SK-N-SH treated with all-trans-retinoic acid at 6 μM for 48 hours (cell line): ENCODE results near the gene ARHGDIA.

Experiments used
- ATAC-seq: fragments of 200-7000 bp; cut with Tn5 transposase; 3 replicates; pipeline ENCODE4 v1.9.1; 2020; ENCODE audit warnings: mild to moderate bottlenecking, moderate library complexity
- ARNTL ChIP-seq: fragments of 450-650 bp; formaldehyde crosslinking; IDR thresholded peaks from 2 replicates; pipeline ENCODE4 v1.5.0; 2020; ENCODE audit warnings: low read depth, mild to moderate bottlenecking, moderate library complexity, borderline replicate concordance
- CREB5 ChIP-seq: fragments of 250-450 bp; sonication (Bioruptor Pico); IDR thresholded peaks from 2 replicates; pipeline ENCODE4 v1.5.1; 2020; ENCODE audit warnings: low read depth, mild to moderate bottlenecking, moderate library complexity
- CSRNP3 ChIP-seq: fragments of 250-450 bp; sonication (Bioruptor Pico); IDR thresholded peaks from 2 replicates; pipeline ENCODE4 v1.5.1; 2021; ENCODE audit warnings: mild to moderate bottlenecking, moderate library complexity
- ESRRG ChIP-seq: fragments of 250-450 bp; sonication (Bioruptor Pico); IDR thresholded peaks from 2 replicates; pipeline ENCODE4 v1.6.1; 2021; ENCODE audit warnings: mild to moderate bottlenecking
- GLIS3 ChIP-seq: fragments of 250-450 bp; sonication (Bioruptor Pico); IDR thresholded peaks from 2 replicates; pipeline ENCODE4 v1.5.0; 2020; ENCODE audit warnings: mild to moderate bottlenecking, moderate library complexity
- ISL1 ChIP-seq: fragments of 250-450 bp; sonication (Bioruptor Pico); IDR thresholded peaks from 2 replicates; pipeline ENCODE4 v2.1.2; 2022; ENCODE audit warnings: mild to moderate bottlenecking, moderate library complexity
- POU6F1 ChIP-seq: fragments of 250-450 bp; sonication (Bioruptor Pico); IDR thresholded peaks from 2 replicates; pipeline ENCODE4 v1.8.0; 2021; ENCODE audit warnings: low read depth, mild to moderate bottlenecking, moderate library complexity, borderline replicate concordance
- PPARA ChIP-seq: fragments of 250-450 bp; sonication (Bioruptor Pico); IDR thresholded peaks from 2 replicates; pipeline ENCODE4 v1.5.0; 2020; ENCODE audit warnings: mild to moderate bottlenecking, borderline replicate concordance
- RARB ChIP-seq: fragments of 250-450 bp; sonication (Bioruptor Pico); IDR thresholded peaks from 2 replicates; pipeline ENCODE4 v1.8.0; 2021; ENCODE audit warnings: mild to moderate bottlenecking, moderate library complexity
- SNAI2 ChIP-seq: fragments of 250-450 bp; sonication (Bioruptor Pico); IDR thresholded peaks from 2 replicates; pipeline ENCODE4 v1.5.0; 2020; ENCODE audit warnings: mild to moderate bottlenecking, moderate library complexity
- TCF4 ChIP-seq: fragments of 250-450 bp; sonication (Bioruptor Pico); IDR thresholded peaks from 2 replicates; pipeline ENCODE4 v1.8.0; 2021; ENCODE audit warnings: mild to moderate bottlenecking, moderate library complexity, borderline replicate concordance
- TOX ChIP-seq: fragments of 250-450 bp; sonication (Bioruptor Pico); IDR thresholded peaks from 2 replicates; pipeline ENCODE4 v1.8.0; 2021; ENCODE audit warnings: mild to moderate bottlenecking, moderate library complexity, borderline replicate concordance
- ZC3H10 ChIP-seq: fragments of 250-450 bp; sonication (Bioruptor Pico); IDR thresholded peaks from 2 replicates; pipeline ENCODE4 v1.5.1; 2021; ENCODE audit warnings: mild to moderate bottlenecking, moderate library complexity
- ZFP30 ChIP-seq: fragments of 450-650 bp; formaldehyde crosslinking; IDR thresholded peaks from 2 replicates; pipeline ENCODE4 v1.5.0; 2022; ENCODE audit warnings: mild to moderate bottlenecking, moderate library complexity
- ZNF565 ChIP-seq: fragments of 450-650 bp; formaldehyde crosslinking; conservative IDR thresholded peaks from 2 replicates; pipeline ENCODE4 v1.5.0; 2020; ENCODE audit warnings: low read depth, mild to moderate bottlenecking, moderate library complexity
- ZNF8 ChIP-seq: fragments of 450-650 bp; formaldehyde crosslinking; IDR thresholded peaks from 2 replicates; pipeline ENCODE4 v1.5.0; 2020; ENCODE audit warnings: mild to moderate bottlenecking, moderate library complexity

ARHGDIA gene

GRCh38 chr17:81867991-81868673 is 3.0 kb downstream of the ARHGDIA start (continued):
- no peak for TF ChIP-seq TOX
- no peak for TF ChIP-seq ZNF8 (CRISPR knock-in tag)
- no peak for TF ChIP-seq RARB (CRISPR knock-in tag)
- no peak for TF ChIP-seq ARNTL (CRISPR knock-in tag)
- TF ChIP-seq POU6F1 = no peak

- ATAC-seq = peak; percentile 22
- TF ChIP-seq ESRRG (CRISPR knock-in tag) = peak; percentile 91
- TF ChIP-seq POU6F1 = peak; percentile 65
- TF ChIP-seq PPARA (CRISPR knock-in tag) = 0 out of 2 replicates have a peak, but pooled peaks have one; percentile 24
- peak; percentile 62 for TF ChIP-seq TOX
- TF ChIP-seq GLIS3 (CRISPR knock-in tag) = peak; percentile 30
- TF ChIP-seq ZNF565 (CRISPR knock-in tag) = peak; percentile 75; the same call in 1 of the 2 replicates
- no peak; the same call in 1 of the 2 replicates for TF ChIP-seq CREB5 (CRISPR knock-in tag)
- TF ChIP-seq CSRNP3 (CRISPR knock-in tag) = peak; percentile 39; the same call in 1 of the 2 replicates
- TF ChIP-seq ARNTL (CRISPR knock-in tag) = peak; percentile 56; the same call in 1 of the 2 replicates
- no peak for TF ChIP-seq TCF4 (CRISPR knock-in tag)
- TF ChIP-seq ZC3H10 (CRISPR knock-in tag) = peak; percentile 66
- no peak for TF ChIP-seq ISL1
- peak; percentile 18; the same call in 1 of the 2 replicates for TF ChIP-seq SNAI2 (CRISPR knock-in tag)
These were observed 3.8 kb downstream of the ARHGDIA start for GRCh38 chr17:81867170-81867990.

- ATAC-seq = peak; percentile 2
These were observed 4.5 kb downstream of the ARHGDIA start for GRCh38 chr17:81866440-81867169.

More at GRCh38 chr17:81866440-81867169, 4.5 kb downstream of the ARHGDIA start:
- TF ChIP-seq GLIS3 (CRISPR knock-in tag) = peak; percentile 33; the same call in 1 of the 2 replicates
- TF ChIP-seq RARB (CRISPR knock-in tag) = 0 out of 2 replicates have a peak, but pooled peaks have one; percentile 10
- TF ChIP-seq ZFP30 (CRISPR knock-in tag) = 0 out of 2 replicates have a peak, but pooled peaks have one; percentile 35
- TF ChIP-seq ZC3H10 (CRISPR knock-in tag) = no peak; the same call in 1 of the 2 replicates
- TF ChIP-seq CSRNP3 (CRISPR knock-in tag) = peak; percentile 4; the same call in 1 of the 2 replicates
- TF ChIP-seq CREB5 (CRISPR knock-in tag) = no peak; the same call in 1 of the 2 replicates
